HG03565 (cell line): ENCODE data around the gene VEGFB.
"Not testable (repeated sequence)": the region's sequence is repeated elsewhere in the genome, so short reads cannot be mapped to it uniquely, and the experiment has no call there.

Experiments used
- ATAC-seq: cut with Tn5 transposase; IDR thresholded peaks from one replicate; pipeline ENCODE4 v1.9.1; 2021; ENCODE audit warnings: mild to moderate bottlenecking, moderate library complexity; ENCODE audit not compliant: unreplicated experiment

VEGFB gene

GRCh38 chr11:64245797-64246620 is 11.6 kb downstream of the VEGFB start:
- ATAC-seq, result no peak

- not testable (repeated sequence) for ATAC-seq
These were observed 12.2 kb downstream of the VEGFB start for GRCh38 chr11:64246621-64246870.

- ATAC-seq, result no peak
These were observed 12.7 kb downstream of the VEGFB start, which contains the start of gene PPP1R14B for GRCh38 chr11:64246871-64247728. Gene PPP1R14B, minus strand, starts transcription at chr11:64246943. Its CDS starts 270 bp downstream, at chr11:64246673.

- ATAC-seq, result no peak
These were observed 13.5 kb downstream of the VEGFB start for GRCh38 chr11:64247729-64248531.

GRCh38 chr11:64248578-64248977 is 14.2 kb downstream of the VEGFB start:
- no peak for ATAC-seq

GRCh38 chr11:64249038-64249437 is 14.7 kb downstream of the VEGFB start:
- ATAC-seq, result no peak

GRCh38 chr11:64249563-64250414 is 15.4 kb downstream of the VEGFB start:
- ATAC-seq, result no peak

GRCh38 chr11:64250415-64251015 is 16.1 kb downstream of the VEGFB start:
- no peak for ATAC-seq

- no peak for ATAC-seq
These were observed 16.8 kb downstream of the VEGFB start, which contains the start of gene PLCB3 for GRCh38 chr11:64251016-64251752. Gene PLCB3, plus strand, starts transcription at chr11:64251530. Its CDS starts 120 bp downstream, at chr11:64251650.

- no peak for ATAC-seq
These were observed 17.3 kb downstream of the VEGFB start for GRCh38 chr11:64251753-64252002.

- no peak for ATAC-seq
These were observed 17.9 kb downstream of the VEGFB start for GRCh38 chr11:64252003-64252872.

- no peak for ATAC-seq
These were observed 18.7 kb downstream of the VEGFB start for GRCh38 chr11:64253043-64253442.

- ATAC-seq, result no peak
These were observed 19.1 kb downstream of the VEGFB start for GRCh38 chr11:64253481-64253880.

- no peak for ATAC-seq
These were observed 19.9 kb downstream of the VEGFB start for GRCh38 chr11:64254326-64254725.

- ATAC-seq, result no peak
These were observed 21.0 kb downstream of the VEGFB start for GRCh38 chr11:64255135-64256128.

- ATAC-seq, result no peak
These were observed 21.9 kb downstream of the VEGFB start for GRCh38 chr11:64256300-64256699.

GRCh38 chr11:64258356-64258755 is 24.0 kb downstream of the VEGFB start:
- ATAC-seq, result no peak
